Measurements from ENCODE around the gene NADK2.

NADK2 gene

GRCh38 chr5:36246036-36246800 is 4.5 kb upstream of the NADK2 start:
- DNase-seq = no peak

- no peak for DNase-seq
These were observed 2.4 kb upstream of the NADK2 start for GRCh38 chr5:36244076-36244475.

DNA sequence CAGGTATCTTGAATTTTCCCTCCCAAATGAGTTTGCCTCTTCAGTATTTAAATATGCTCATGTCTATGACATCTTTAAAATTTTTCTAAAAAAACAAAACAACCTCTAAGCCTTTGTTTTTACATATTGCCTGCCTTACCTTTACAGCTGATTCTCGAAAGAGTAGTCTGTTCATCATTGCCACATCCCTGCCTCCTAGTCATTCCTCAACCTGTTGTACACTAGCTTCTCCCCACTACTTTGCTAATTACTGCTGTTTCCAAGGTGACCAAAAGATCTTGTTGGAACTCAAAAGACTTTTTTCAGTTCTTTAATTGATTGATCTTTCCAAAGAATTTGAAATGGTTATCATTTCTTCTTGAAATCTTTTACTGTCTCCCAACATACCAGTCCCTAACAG is 1.9 kb upstream of the NADK2 start:
- no peak for DNase-seq

- no peak for DNase-seq
These were observed 1.1 kb upstream of the NADK2 start for GRCh38 chr5:36242534-36243485.

GRCh38 chr5:36240779-36241630 is 720 bp downstream of the NADK2 start:
- peak; percentile 28 to 53 for DNase-seq

DNA sequence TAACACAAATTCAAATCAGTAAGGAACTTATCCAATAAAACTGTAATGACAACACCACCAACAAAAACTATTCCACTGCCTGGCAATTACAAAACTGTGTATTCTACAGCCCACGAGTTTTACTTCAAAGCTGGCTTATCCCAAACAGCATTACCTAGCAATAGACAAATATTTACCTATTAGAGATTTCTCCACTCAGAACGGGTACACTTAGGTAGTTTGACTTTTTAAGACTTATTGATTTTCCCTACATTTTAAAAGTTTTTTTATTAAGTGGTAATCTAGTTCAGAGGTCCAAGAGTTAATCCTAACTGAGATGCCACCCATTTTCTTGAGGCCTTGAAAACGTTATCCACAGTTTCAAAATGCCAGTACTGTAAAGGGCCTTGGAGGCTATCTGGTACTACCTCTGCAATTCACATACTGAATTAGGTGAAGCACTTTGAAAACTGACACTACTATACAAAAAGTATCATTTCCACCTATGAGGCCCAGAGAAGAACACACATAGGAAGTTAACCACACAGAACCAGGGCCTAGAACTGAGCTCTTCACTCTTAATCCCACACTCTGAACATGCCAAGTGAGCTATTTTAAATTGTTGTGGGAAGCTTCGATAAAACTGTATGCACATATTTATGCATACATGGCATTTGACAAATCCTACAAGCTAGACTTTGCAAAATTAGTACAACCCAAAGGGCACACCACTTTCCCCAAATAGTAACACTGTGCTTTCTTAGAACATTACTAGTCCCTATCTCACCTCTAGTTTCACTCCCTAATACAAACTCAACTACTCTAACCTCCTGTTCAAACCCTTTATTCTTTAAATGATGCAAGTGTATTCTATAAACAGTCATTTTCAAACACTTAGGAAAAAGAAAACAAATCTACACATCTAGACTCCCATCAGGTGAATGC is 2.1 kb downstream of the NADK2 start:
- DNase-seq = no peak

GRCh38 chr5:36238502-36239295 is 3.0 kb downstream of the NADK2 start:
- no peak for DNase-seq

- DNase-seq = no peak
These were observed 4.0 kb downstream of the NADK2 start for GRCh38 chr5:36237751-36238150.

- DNase-seq = peak in 1 of 2 donors; percentile 29
These were observed 4.9 kb downstream of the NADK2 start for GRCh38 chr5:36236801-36237200.

DNA sequence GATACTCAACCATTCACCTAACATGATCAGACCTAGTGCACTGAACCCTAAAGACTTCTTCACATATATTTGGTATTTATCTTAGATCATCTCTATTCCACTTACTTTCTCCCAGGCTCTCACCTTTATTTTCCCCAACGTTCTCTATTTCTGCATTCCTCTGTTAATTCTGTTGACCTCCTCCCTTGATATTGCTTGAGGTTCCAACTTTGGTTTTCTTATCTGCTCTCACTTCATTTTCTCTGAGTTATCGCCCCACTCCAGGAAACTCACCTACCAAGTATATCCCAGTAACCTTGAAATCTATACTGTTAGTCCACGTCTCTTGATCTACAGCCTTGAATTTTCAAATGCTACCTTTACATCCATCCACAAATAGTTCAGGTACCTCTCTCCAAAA is 9.2 kb downstream of the NADK2 start:
- DNase-seq = no peak

DNA sequence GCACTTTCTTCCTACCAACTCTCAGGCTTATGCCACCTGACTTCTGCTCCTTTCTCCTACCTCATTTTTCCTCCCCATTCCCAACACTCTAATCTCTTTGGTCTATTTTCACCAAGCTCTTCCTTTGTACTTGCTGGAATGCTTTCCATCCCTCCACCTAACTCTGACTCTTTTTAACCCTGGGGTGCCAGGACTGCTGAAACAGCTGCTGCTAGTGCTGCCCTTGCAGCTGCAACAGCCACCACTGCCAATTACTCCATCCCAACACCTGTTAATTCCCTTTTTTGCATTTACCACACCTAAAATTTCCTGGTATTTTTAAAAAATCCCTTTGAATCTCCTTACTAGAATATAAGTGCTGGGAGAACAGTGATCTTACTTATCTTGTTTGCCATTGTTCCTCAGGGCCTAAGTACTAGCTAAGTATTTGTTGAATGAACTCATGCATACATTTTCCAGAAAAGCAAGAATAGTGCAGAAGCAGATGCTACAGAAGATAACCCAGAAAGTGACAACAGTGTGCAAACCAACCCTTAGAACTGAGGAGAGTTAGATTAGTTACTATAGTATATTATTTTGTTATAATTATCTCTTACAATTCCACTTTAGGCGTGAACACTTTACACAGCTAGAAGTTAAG is 11.5 kb downstream of the NADK2 start:
- no peak for DNase-seq

- no peak for DNase-seq
These were observed 13.2 kb downstream of the NADK2 start for GRCh38 chr5:36228505-36228904.

GRCh38 chr5:36227046-36227445 is 14.7 kb downstream of the NADK2 start:
- no peak for DNase-seq

GRCh38 chr5:36222620-36223019 is 19.1 kb downstream of the NADK2 start:
- no peak for DNase-seq

DNA sequence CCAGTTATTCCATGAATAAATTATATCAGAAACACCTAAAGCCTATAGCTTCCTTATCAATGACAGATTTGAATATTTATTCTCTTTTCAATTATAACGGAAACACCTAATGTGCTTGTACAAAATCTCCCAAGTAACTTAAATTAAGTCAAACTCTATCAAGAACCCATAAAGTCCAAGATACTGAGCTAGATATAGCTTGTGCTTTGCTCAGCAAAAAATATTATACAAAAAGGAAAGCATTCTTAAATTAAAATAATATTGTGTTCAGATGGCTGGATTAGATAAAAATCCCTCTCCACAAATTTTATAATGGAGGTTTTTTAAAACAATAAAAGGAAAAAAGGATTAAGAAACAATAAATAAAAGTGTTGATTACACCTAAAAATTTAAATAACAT is 23.7 kb downstream of the NADK2 start:
- no peak for DNase-seq

GRCh38 chr5:36217567-36217966 is 24.2 kb downstream of the NADK2 start:
- DNase-seq = no peak

- no peak for DNase-seq
These were observed 25.8 kb downstream of the NADK2 start for GRCh38 chr5:36215910-36216309.

DNA sequence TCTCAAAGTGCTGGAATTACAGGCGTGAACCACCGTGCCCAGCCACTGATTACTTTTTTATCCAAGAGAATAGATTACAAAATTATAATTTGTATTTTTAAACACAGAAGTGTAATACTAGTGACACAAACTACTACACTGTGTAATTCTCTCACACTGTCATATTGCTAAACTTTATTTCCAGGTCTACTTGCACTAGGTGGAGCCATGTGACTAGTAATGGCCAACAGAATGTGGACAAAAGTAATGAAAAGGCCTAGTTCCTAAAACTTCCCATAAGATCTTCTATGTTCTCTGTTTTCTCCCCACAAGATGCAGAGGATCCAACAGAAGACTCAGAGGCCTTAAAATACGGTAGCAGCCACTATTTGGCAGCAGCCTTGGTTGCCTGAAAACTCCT is 27.3 kb downstream of the NADK2 start:
- DNase-seq = no peak

DNA sequence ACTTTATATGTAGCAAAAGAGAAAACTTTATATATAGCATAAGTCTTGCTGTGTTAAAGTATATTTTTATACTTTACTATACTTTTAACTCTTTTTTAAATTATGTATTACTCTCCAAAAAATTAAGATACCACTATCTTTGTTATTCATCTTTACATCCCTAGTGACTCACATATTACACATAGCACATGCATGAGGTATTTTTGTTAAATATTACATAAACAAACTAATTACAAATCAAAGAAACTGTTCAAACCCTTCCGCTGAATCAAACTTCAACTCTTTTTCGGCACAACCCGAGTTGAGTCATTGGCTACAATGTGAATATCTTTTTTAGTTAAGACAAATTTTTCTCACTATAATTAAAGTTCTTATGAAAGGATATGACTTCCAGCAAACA is 32.1 kb downstream of the NADK2 start:
- DNase-seq = no peak

- DNase-seq = no peak
These were observed 32.9 kb downstream of the NADK2 start for GRCh38 chr5:36208786-36209185.

GRCh38 chr5:36206913-36207312 is 34.8 kb downstream of the NADK2 start:
- DNase-seq = no peak

All from inflammatory macrophage treated with lipopolysaccharide for 1 hour (primary cell).